Measurements from ENCODE around the gene ARL4C. TPM values are rescaled to one million over a fixed set of nuclear protein-coding genes. Genes with fewer than 3 reads are reported as not detected.

The ARL4C gene
- total RNA-seq, 1 experiment from 2014 or later: 21.0 TPM

DNA sequence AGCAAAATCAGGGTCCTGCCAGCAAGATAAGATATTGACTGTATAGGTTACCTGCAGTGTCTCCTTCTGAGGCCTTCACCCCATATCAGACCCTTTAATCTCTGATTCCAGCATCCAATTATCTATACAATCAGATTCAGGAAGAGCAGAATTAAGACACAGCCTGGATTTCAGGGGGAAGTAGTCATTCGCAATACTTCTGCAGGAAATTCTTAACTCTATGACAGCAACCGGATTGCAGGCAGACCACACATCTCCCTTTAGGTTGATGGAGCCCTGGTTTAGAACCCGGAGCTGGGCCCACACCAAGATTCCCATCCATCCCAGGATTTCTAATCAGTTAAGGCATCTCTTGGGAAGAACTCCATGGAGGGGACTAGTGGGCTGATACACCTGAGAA, 9.5 kb downstream of the ARL4C start:
- Mint-ChIP-seq H3K27ac (ENCODE audit: unreplicated experiment) (no peak overlapping the region), H3K4me3 (ENCODE audit: low read depth, unreplicated experiment) (no peak overlapping the region), H3K9me3 (ENCODE audit: low read depth, unreplicated experiment) (no peaks in the 10 kb centered on the region), H3K27me3 (ENCODE audit: unreplicated experiment) (no peaks in the 10 kb centered on the region), H3K4me1 (ENCODE audit: low read depth, unreplicated experiment) (peaks cover 1% of the 10 kb centered on the region), H3K36me3 (ENCODE audit: insufficient read depth, unreplicated experiment) (peaks cover 8% of the 10 kb centered on the region)
- TF ChIP-seq, protein P1, sequence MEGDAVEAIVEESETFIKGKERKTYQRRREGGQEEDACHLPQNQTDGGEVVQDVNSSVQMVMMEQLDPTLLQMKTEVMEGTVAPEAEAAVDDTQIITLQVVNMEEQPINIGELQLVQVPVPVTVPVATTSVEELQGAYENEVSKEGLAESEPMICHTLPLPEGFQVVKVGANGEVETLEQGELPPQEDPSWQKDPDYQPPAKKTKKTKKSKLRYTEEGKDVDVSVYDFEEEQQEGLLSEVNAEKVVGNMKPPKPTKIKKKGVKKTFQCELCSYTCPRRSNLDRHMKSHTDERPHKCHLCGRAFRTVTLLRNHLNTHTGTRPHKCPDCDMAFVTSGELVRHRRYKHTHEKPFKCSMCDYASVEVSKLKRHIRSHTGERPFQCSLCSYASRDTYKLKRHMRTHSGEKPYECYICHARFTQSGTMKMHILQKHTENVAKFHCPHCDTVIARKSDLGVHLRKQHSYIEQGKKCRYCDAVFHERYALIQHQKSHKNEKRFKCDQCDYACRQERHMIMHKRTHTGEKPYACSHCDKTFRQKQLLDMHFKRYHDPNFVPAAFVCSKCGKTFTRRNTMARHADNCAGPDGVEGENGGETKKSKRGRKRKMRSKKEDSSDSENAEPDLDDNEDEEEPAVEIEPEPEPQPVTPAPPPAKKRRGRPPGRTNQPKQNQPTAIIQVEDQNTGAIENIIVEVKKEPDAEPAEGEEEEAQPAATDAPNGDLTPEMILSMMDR (IDR thresholded peaks at IDR 0.05; ENCODE audit: unreplicated experiment): no peak
- CTCF ChIA-PET: no interaction called here
- no peak for DNase-seq
- no TSS peak for BruUV-seq (replicated peaks)
- intact Hi-C loops (cut with micrococcal nuclease; ENCODE audit: unreplicated experiment): no loop called here

DNA sequence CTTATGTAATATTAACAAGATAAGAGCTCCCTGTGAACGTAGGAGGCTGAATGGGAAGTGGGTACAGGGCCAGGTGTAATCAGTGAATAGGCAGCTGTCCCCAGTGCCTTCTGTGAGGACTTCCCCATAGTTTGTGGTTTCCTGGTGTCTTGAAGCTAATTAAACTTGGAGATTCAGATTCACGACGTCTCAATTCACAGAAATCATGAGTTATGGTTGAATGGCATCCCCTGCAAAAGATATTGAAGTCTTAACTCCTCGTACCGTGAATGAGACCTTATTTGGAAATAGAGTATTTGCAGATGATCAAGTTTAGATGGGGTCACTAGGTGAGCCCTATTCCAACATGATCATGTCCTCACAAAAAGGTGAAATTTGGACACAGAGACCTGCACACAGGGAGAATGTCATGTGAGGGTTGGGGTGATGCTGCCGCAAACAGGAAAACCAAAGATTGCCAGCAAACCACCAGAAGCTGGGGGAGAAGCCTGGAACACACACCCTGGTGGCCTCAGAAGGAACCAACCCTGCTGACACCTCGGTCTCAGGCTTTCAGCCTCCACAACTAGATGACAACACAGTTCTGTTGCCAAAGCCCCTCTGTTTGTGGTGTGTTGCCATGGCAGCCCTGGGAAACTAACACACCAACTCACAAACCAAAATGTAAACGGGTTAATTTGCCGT, 13.2 kb downstream of the ARL4C start:
- intact Hi-C loops (cut with micrococcal nuclease; ENCODE audit: unreplicated experiment): no loop called here
- H3K36me3 Mint-ChIP-seq (ENCODE audit: insufficient read depth, unreplicated experiment): no peaks in the 10 kb centered on the region
- TF ChIP-seq, protein P1 (IDR thresholded peaks at IDR 0.05; ENCODE audit: unreplicated experiment): no peak
- no peak overlapping the region for H3K27ac Mint-ChIP-seq (ENCODE audit: unreplicated experiment)
- no peak overlapping the region for H3K4me3 Mint-ChIP-seq (ENCODE audit: low read depth, unreplicated experiment)
- no TSS peak for BruUV-seq (replicated peaks)
- no peaks in the 10 kb centered on the region for H3K27me3 Mint-ChIP-seq (ENCODE audit: unreplicated experiment)
- no peaks in the 10 kb centered on the region for H3K9me3 Mint-ChIP-seq (ENCODE audit: low read depth, unreplicated experiment)
- no peak for DNase-seq
- H3K4me1 Mint-ChIP-seq (ENCODE audit: low read depth, unreplicated experiment): no peaks in the 10 kb centered on the region
- CTCF ChIA-PET: no interaction called here

DNA sequence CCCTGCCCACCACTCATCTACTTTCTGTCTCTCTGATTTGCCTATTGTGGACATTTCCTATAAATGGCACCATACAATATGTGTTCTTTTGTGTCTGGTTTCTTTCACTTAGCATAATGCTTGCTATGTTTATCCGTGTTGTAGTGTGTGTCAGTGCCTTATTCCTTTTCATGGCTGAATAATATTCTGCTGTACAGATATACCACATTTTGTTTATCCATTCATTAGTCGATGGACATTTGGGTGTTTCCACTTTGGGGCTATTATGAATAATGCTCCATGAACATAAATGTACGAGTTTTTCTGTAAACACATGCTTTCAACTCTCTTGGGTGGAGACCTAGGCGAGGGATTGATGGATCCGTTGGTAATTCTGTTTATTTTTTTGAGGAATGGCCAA, 15.6 kb downstream of the ARL4C start:
- no peaks in the 10 kb centered on the region for H3K36me3 Mint-ChIP-seq (ENCODE audit: insufficient read depth, unreplicated experiment)
- CTCF ChIA-PET: no interaction called here
- no peak overlapping the region for H3K4me3 Mint-ChIP-seq (ENCODE audit: low read depth, unreplicated experiment)
- H3K27me3 Mint-ChIP-seq (ENCODE audit: unreplicated experiment): no peaks in the 10 kb centered on the region
- no peak for DNase-seq
- TF ChIP-seq, protein P1 (IDR thresholded peaks at IDR 0.05; ENCODE audit: unreplicated experiment): no peak
- intact Hi-C loops (cut with micrococcal nuclease; ENCODE audit: unreplicated experiment): no loop called here
- H3K9me3 Mint-ChIP-seq (ENCODE audit: low read depth, unreplicated experiment): no peaks in the 10 kb centered on the region
- H3K4me1 Mint-ChIP-seq (ENCODE audit: low read depth, unreplicated experiment): no peaks in the 10 kb centered on the region
- H3K27ac Mint-ChIP-seq (ENCODE audit: unreplicated experiment): no peak overlapping the region
- no TSS peak for BruUV-seq (replicated peaks)

DNA sequence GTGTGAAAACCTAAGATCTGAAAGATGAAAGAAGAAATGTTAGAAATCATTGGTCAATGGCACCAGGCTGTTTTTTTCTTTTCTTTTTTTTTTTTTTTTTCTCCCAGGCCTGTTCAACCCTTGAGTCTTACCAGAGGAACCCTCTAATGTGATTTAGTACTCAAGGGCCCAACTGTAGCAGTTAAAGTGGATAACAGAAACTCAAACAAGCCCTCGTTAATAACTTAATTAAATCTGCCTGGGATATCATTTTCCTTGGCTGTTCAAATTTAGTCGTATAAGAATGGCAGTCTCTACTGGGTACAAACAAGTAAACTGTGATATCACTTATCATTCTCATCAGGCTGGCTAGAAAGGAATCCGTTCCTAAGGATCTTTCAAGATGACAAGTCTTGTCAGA, 16.5 kb downstream of the ARL4C start:
- BruUV-seq (replicated peaks): no TSS peak
- H3K27ac Mint-ChIP-seq (ENCODE audit: unreplicated experiment): no peak overlapping the region
- CTCF ChIA-PET: no interaction called here
- H3K36me3 Mint-ChIP-seq (ENCODE audit: insufficient read depth, unreplicated experiment): no peaks in the 10 kb centered on the region
- intact Hi-C loops (cut with micrococcal nuclease; ENCODE audit: unreplicated experiment): no loop called here
- no peaks in the 10 kb centered on the region for H3K27me3 Mint-ChIP-seq (ENCODE audit: unreplicated experiment)
- H3K9me3 Mint-ChIP-seq (ENCODE audit: low read depth, unreplicated experiment): no peaks in the 10 kb centered on the region
- no peak for DNase-seq
- TF ChIP-seq, protein P1 (IDR thresholded peaks at IDR 0.05; ENCODE audit: unreplicated experiment): no peak
- no peak overlapping the region for H3K4me3 Mint-ChIP-seq (ENCODE audit: low read depth, unreplicated experiment)
- H3K4me1 Mint-ChIP-seq (ENCODE audit: low read depth, unreplicated experiment): no peaks in the 10 kb centered on the region
